ENCODE results near the gene NEK5.
"Not testable (repeated sequence)": the region's sequence is repeated elsewhere in the genome, so short reads cannot be mapped to it uniquely, and the experiment has no call there.

Gene NEK5

DNA sequence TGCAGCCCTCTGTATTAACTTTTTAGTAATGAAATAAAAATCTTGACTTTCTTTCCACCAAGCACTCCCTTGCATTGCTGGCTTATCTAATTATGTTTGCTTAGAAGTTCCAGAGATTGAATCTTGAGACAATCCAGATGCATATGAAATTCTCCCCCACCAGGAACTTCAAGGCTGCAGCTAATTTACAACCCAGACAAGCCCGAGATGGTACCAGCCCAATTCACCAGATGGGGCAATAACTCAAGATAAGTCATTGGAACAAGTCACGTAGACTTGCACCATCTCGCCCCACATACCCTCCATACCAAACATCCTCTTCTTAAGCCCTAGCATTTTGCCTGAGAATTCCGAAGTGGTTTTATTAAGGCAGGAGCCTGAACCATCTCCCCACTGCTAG lies 75.4 kb downstream of the NEK5 start:
- no peak for DNase-seq

GRCh38 chr13:52051400-52051799 lies 77.5 kb downstream of the NEK5 start:
- no peak for DNase-seq

GRCh38 chr13:52048516-52048915 lies 80.4 kb downstream of the NEK5 start:
- no peak for DNase-seq

GRCh38 chr13:52047463-52047862 lies 81.4 kb downstream of the NEK5 start:
- no peak for DNase-seq

- no peak for DNase-seq
These were observed 85.2 kb downstream of the NEK5 start for GRCh38 chr13:52043675-52044074.

- no peak for DNase-seq
These were observed 92.8 kb downstream of the NEK5 start for GRCh38 chr13:52036037-52036436.

DNA sequence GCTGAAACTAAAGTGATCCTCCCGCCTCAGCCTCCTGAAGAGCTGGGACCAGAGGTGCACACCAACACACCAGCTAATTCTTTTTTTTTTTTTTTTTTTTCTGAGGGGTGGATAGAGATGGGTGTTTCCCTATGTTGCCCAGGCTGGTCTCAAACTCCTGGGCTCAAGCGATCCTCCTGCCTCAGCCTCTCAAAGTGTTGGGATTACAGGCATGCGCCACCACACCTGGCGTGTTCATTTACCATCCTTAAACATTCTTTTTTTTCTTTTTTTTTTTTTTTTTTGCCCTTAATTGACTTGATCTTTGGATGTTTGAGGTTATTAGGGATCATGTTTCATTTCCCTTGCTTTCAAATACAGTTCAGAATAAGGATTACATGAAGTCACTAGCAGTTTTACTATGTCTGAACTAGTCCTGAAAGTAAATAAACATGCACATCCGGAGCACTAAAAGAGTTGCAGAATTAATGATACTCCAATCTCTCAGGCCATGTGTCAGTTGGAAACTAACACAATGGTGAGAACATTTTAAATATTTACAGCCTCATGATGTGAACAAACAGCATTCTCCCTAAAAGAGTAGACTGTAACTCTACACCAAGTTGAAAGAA lies 94.2 kb downstream of the NEK5 start:
- no peak for DNase-seq

DNA sequence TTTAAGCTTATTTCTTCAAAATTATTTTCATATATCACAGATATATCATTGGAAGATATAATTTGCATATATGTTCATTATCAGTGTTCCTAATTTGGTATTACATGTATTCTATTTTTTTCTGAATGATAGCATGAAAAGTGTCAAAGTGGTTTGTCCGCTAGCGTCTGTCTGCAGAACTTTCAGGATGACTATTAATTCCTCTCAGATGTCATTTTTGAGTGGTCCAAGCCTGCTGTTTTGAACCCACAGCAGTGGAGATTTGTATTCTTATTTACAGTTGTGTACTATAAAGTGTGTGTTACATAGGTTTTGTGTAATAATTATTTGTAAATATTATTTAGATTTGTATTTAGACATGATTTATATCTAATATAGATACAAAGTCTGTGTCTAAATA lies 95.8 kb downstream of the NEK5 start:
- no peak for DNase-seq

DNA sequence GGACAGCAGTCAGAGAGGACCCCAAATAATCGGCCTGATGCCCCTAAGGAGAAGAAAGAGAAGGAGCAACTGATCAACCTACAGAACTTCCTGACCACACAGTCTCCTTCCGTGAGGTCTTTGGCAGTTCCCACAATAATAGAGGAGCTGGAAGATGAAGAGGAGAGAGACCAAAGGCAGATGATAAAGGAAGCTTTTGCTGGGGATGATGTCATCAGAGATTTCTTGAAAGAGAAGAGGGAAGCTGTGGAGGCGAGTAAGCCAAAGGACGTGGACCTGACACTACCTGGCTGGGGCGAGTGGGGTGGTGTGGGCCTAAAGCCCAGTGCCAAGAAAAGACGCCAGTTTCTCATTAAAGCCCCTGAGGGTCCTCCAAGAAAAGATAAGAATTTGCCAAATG lies 98.5 kb downstream of the NEK5 start:
- not testable (repeated sequence) for DNase-seq

- DNase-seq: no peak
These were observed 99.3 kb downstream of the NEK5 start for GRCh38 chr13:52029569-52029968.

DNA sequence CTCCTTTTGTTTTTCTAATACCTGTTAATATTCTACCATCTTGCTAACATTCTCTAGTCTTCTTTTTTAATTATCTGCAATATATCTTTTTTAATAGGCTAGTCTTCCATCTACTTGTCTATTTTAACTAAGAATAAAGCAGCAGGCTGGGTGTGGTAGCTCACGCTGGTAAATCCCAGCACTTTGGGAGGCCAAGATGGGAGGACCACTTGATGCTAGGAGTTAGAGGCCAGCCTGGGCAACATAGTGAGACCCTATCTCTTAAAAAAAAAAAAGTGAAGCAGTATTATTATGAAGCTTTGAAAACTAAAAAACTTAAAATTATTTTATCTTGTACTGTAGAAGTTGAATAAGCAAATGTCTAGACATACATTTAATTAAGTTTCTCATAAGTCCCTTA lies 101.0 kb downstream of the NEK5 start:
- no peak for DNase-seq

GRCh38 chr13:52026246-52026626 lies 102.6 kb downstream of the NEK5 start:
- DNase-seq: no peak

DNA sequence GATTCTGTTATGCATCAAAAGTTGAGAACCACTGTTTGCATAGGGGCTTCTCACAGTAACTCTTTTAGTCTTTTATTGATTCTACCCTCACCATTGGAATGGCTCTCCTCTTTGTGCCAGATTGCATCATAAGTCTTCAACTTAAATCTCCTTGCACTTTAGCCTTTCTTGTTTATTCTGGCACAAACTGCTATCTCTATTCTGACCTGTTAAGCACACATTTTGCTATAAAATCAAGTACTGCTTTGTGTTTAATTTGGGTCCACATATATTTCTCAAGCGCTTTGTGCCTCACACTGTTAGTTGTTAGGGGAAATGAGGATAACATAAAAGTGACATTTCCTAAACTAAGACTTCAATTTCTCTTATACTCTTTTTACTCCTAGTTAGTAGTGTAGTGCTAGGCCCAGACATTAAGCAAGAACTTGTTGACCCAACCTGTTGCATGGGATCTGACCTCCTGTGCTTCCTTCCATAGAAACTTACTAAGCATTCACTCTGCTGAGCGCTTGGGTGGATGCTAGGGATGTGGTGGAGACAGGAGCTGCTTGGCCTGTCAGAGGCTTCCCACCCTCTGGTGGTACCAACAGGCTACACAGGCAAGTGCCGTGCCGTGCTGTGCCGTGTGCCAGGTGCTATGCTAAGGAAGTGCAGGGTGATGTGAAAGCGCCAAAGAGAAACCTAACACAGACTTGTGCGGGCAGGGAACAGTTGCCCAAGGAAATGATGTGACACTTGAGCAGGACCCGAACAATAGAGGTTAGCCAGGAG lies 103.2 kb downstream of the NEK5 start:
- no peak for DNase-seq

GRCh38 chr13:52024481-52024880 lies 104.4 kb downstream of the NEK5 start, which contains the start of gene UTP14C:
TSS of gene UTP14C (plus strand) at chr13:52024691. CDS start at chr13:52028805, 4,114 bp downstream.
- DNase-seq: no peak

DNA sequence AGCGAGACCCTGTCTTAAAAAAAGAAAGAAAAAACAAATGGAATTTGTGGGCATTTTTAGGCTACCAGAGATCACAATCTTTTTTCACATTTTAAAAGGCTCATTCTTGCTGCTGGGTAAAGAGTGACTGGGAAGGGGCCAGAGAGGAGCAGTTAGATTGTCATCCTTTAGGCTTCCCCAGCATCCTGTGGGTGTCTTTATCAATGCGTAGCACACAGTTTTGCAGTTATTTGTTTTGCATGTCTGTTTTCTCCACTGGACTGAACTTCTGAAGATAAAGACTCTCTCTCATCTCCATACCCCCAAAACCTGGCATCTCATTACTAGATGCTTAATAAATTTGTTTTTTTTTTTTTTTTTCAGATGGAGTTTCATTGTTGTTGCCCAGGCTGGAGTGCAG lies 106.5 kb downstream of the NEK5 start:
- DNase-seq: no peak

GRCh38 chr13:52020191-52020590 lies 108.7 kb downstream of the NEK5 start:
- DNase-seq: no peak

DNA sequence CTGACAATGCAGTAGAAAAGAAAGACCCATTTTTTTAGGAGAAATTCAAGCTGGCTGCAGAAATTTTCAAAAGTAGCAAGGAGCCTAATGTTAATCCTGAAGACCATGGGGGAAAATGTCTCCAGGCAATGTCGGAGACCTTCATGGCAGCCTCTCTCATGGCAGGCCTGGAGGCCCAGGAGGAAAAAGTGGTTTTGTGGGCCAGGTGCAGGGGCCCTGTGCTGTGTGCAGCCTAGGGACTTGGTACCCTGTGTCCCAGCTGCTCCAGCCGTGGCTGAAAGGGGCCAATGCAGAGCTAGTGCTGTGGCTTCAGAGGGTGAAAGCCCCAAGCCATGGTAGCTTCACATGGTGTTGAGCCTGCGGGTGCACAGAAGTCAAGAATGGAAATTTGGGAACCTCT lies 112.6 kb downstream of the NEK5 start:
- no peak for DNase-seq

GRCh38 chr13:52012512-52012836 lies 116.4 kb downstream of the NEK5 start:
- no peak for DNase-seq

- peak; percentile 99 for DNase-seq
These were observed 117.0 kb downstream of the NEK5 start, which contains the start of gene ALG11 for GRCh38 chr13:52011632-52012511. TSS of gene ALG11 (plus strand) at chr13:52012398. CDS start at chr13:52012419, 21 bp downstream.

DNA sequence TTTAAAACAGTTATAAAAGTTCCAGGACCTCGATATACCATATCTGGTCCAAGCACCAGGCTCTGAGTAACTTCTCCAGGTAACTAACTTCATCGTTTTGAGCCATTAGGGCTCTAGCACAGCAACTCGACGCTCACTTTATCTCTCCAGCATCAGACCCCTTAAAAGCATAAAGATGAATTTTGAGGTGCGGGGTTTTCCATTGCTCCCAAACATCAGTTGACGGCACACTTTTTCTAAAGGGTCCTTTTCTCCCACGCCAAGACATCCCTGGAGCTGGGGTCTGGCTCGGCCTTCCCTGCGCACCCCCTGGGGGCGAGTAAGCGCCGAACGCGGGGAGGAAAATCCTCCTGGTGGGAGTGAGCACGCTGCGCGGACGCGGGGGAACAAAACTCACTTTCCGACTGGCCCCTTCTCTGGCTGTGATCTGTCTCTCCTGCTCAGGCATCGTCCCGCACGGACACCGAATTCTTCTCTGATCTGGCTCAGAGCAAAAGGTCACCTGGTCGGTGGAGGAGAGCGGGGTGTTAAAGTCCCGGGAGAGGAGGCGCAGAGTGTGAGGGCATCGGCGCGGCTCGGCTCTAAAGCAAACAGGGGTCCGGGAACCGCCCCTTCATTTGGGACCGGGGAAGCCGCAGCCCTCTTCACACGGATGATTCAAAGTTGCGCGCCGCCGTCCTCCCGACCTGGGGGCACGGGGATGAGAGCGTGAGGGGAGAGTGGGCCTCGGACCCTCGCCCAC lies 117.8 kb downstream of the NEK5 start, which contains the start of gene ATP7B:
Gene ATP7B (minus strand): TSS at position 561 of the 742 bp plus-strand sequence. CDS start 113 bp downstream, at position 448.
- DNase-seq: peak; percentile 10

DNA sequence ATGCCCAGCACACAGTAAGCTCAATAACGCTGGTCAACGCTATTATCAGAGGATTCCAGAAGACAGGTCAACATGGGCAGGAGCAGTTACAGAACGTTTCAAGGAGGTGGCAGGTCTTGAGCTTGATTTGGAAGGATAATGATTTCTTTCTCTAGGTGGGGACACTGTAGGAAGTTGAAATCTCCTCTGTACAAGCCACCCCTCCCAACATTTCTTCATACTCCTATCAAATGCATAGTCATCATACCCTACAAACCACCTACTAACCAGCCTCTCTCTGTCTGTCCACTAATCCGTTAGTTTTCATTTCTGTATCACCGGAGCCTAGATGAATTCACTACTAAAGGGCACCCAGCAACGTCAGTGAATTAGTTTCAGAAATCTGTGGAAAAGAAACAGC lies 118.9 kb downstream of the NEK5 start:
- no peak for DNase-seq

GRCh38 chr13:52006523-52007245 lies 122.2 kb downstream of the NEK5 start:
- no peak for DNase-seq

Data from CD4-positive, alpha-beta T cell treated with Interleukin-12 subunit alpha and Interleukin-12 subunit beta, for 1 hour (primary cell).